MCF 10A (cell line): ENCODE data around the gene ENOSF1. TPM values are rescaled to one million over a fixed set of nuclear protein-coding genes. Genes with fewer than 3 reads are reported as not detected.

Experiments used
- BruUV-seq: library from RNA; stranded (reverse); fragments of 400-500 nt; replicated peaks from 2 replicates; lab custom pipeline; 2021; lab: Mats Ljungman, UMichigan
- CTCF ChIA-PET: fragments of 300-600 bp; sonication (Branson Sonifier 250); formaldehyde crosslinking; extraction: SDS; loops from one replicate; lab custom pipeline; 2021; ENCODE audit warnings: antibody characterized with exemption, inconsistent platforms; lab: Yijun Ruan, JAX
- POLR2A ChIA-PET: fragments of 300-600, 350-650 bp; sonication (Branson Sonifier 250); formaldehyde crosslinking; extraction: SDS; loops from one replicate; lab custom pipeline; 2020; ENCODE audit warnings: antibody characterized with exemption, inconsistent platforms; lab: Yijun Ruan, JAX
- DNase-seq: peaks from one replicate; pipeline ENCODE4 v3.0.0-alpha.2; 2018; ENCODE audit not compliant: unreplicated experiment
- H3K27ac Mint-ChIP-seq: one replicate; pipeline ENCODE4 v1.8.0; 2022; ENCODE audit warnings: mild to moderate bottlenecking, low read depth, mixed read lengths; ENCODE audit not compliant: unreplicated experiment
- H3K27me3 Mint-ChIP-seq: one replicate; pipeline ENCODE4 v1.8.0; 2022; ENCODE audit warnings: mixed read lengths; ENCODE audit not compliant: insufficient read depth, unreplicated experiment
- H3K36me3 Mint-ChIP-seq: one replicate; pipeline ENCODE4 v1.8.0; 2022; ENCODE audit warnings: mild to moderate bottlenecking, moderate library complexity, mixed read lengths; ENCODE audit not compliant: insufficient read depth, unreplicated experiment
- H3K4me1 Mint-ChIP-seq: one replicate; pipeline ENCODE4 v1.8.0; 2022; ENCODE audit warnings: mixed read lengths; ENCODE audit not compliant: insufficient read depth, unreplicated experiment
- H3K4me3 Mint-ChIP-seq: one replicate; pipeline ENCODE4 v1.8.0; 2022; ENCODE audit warnings: mild to moderate bottlenecking, moderate library complexity, mixed read lengths; ENCODE audit not compliant: unreplicated experiment
- H3K9me3 Mint-ChIP-seq: one replicate; pipeline ENCODE4 v1.8.0; 2022; ENCODE audit warnings: mixed read lengths; ENCODE audit not compliant: unreplicated experiment
- intact Hi-C: fragments of 100-400 bp; cut with micrococcal nuclease; formaldehyde crosslinking; loops from 2 replicates; pipeline ENCODE4 v1.14.1; 2022
- total RNA-seq: library from RNA; stranded (reverse); gene quantifications from 2 replicates; pipeline ENCODE4 v1.2.3, GENCODE V29; 2022
- TF ChIP-seq, protein P1 (sequence below): fragments of 200-600 bp; IDR thresholded peaks from one replicate; pipeline ENCODE4 v1.8.0; 2022; ENCODE audit warnings: antibody characterized with exemption, mild to moderate bottlenecking; ENCODE audit not compliant: unreplicated experiment

The ENOSF1 gene
- total RNA-seq, 1 experiment from 2014 or later: 106 TPM

DNA sequence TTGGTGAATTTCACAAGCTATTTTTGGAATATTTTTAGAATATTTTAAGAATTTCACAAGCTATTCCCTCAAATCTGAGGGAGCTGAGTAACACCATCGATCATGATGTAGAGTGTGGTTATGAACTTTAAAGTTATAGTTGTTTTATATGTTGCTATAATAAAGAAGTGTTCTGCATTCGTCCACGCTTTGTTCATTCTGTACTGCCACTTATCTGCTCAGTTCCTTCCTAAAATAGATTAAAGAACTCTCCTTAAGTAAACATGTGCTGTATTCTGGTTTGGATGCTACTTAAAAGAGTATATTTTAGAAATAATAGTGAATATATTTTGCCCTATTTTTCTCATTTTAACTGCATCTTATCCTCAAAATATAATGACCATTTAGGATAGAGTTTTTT lies 39.1 kb downstream of the ENOSF1 start:
- Mint-ChIP-seq H3K36me3 (peaks cover 91% of the 10 kb centered on the region), H3K4me1 (no peaks in the 10 kb centered on the region), H3K27ac (no peak overlapping the region), H3K27me3 (no peaks in the 10 kb centered on the region), H3K4me3 (no peak overlapping the region), H3K9me3 (no peaks in the 10 kb centered on the region)
- TF ChIP-seq, protein P1, sequence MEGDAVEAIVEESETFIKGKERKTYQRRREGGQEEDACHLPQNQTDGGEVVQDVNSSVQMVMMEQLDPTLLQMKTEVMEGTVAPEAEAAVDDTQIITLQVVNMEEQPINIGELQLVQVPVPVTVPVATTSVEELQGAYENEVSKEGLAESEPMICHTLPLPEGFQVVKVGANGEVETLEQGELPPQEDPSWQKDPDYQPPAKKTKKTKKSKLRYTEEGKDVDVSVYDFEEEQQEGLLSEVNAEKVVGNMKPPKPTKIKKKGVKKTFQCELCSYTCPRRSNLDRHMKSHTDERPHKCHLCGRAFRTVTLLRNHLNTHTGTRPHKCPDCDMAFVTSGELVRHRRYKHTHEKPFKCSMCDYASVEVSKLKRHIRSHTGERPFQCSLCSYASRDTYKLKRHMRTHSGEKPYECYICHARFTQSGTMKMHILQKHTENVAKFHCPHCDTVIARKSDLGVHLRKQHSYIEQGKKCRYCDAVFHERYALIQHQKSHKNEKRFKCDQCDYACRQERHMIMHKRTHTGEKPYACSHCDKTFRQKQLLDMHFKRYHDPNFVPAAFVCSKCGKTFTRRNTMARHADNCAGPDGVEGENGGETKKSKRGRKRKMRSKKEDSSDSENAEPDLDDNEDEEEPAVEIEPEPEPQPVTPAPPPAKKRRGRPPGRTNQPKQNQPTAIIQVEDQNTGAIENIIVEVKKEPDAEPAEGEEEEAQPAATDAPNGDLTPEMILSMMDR: no peak
- BruUV-seq: no TSS peak
- no peak for DNase-seq
- CTCF ChIA-PET: interaction anchor here (0.6 to 1.0 kb wide), 4 partner anchors 15 to 355 kb away, joined by 3 to 4 read pairs (median 3); partner anchors contain the start of gene TYMS
- POLR2A ChIA-PET: interaction anchor here (1.5 to 2.7 kb wide), 3 partner anchors 15 to 406 kb away, joined by 4 to 12 read pairs (median 4); partner anchors contain the start of genes THOC1 and TYMS
- intact Hi-C loops: no loop called here

DNA sequence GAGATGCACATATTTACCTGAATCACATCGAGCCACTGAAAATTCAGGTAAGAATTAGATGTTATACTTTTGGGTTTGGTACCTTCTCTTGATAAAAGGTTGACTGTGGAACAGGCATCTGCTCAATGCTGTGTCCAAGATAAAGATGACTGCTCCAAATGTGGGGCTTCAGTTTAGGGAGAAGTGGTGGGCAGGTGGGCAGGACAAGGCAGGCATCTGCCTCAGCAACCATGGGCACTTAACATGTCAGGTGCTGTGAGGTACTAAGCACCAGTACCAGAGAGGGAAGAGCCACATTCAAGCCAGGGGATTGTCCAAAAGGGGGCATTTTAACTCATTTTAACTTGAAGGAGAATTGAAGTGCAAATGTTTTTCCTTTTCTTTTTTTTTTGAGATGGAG lies 41.0 kb downstream of the ENOSF1 start:
- ChIA-PET POLR2A (interaction anchor here (0.7 to 1.0 kb wide), 2 partner anchors 11 to 13 kb away, joined by 3 to 4 read pairs; partner anchors contain the start of gene TYMS), CTCF (interaction anchor here (0.7 to 1.3 kb wide), 3 partner anchors 16 to 159 kb away, joined by 3 to 6 read pairs (median 3); no protein-coding TSS in a partner anchor)
- no TSS peak for BruUV-seq
- Mint-ChIP-seq H3K36me3 (peaks cover 86% of the 10 kb centered on the region), H3K4me3 (no peak overlapping the region), H3K4me1 (no peaks in the 10 kb centered on the region), H3K27ac (no peak overlapping the region), H3K27me3 (no peaks in the 10 kb centered on the region), H3K9me3 (peaks cover 5% of the 10 kb centered on the region)
- TF ChIP-seq, protein P1: no peak
- DNase-seq: no peak
- intact Hi-C loops: no loop called here

DNA sequence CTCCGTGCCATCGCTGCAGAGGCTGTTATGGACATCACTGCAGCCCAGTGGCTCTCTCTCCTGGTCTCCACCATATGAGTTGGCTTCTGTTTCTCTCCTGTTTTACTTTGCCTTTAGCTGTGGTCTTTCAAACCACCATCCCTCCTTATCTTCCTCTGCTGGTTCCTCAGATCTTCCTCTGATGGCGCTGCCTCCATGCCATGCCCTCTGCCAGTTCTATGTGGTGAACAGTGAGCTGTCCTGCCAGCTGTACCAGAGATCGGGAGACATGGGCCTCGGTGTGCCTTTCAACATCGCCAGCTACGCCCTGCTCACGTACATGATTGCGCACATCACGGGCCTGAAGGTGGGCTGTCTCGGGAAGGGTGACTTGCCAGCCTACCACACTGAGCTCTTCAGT lies 41.9 kb downstream of the ENOSF1 start:
- H3K4me3 Mint-ChIP-seq: no peak overlapping the region
- peaks cover 81% of the 10 kb centered on the region for H3K36me3 Mint-ChIP-seq
- H3K9me3 Mint-ChIP-seq: peaks cover 6% of the 10 kb centered on the region
- H3K27ac Mint-ChIP-seq: no peak overlapping the region
- H3K4me1 Mint-ChIP-seq: no peaks in the 10 kb centered on the region
- no TSS peak for BruUV-seq
- POLR2A ChIA-PET: interaction anchor here (0.5 to 1.0 kb wide), 3 partner anchors 10 to 95 kb away, joined by 3 to 4 read pairs (median 4); partner anchors contain the start of gene TYMS
- no peaks in the 10 kb centered on the region for H3K27me3 Mint-ChIP-seq
- TF ChIP-seq, protein P1: no peak
- intact Hi-C loops: no loop called here
- no peak for DNase-seq
- CTCF ChIA-PET: interaction anchor here (0.5 to 1.3 kb wide), 5 partner anchors 11 to 1610 kb away, joined by 3 to 6 read pairs (median 3); no protein-coding TSS in a partner anchor

DNA sequence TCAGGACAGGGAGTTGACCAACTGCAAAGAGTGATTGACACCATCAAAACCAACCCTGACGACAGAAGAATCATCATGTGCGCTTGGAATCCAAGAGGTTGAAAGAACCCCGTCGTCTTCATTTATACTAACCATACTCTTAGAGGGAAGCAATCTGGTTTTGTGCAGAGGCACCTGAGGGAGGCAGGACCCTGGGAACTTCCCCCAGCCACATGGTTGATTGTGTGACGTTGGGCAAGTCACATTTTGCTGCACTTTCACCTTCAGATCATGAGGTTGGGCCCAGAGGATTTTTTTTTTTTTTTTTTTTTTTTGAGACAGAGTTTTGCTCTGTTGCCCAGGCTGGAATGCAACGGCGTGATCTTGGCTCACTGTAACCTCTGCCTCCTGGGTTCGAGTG lies 43.4 kb downstream of the ENOSF1 start:
- H3K4me1 Mint-ChIP-seq: no peaks in the 10 kb centered on the region
- H3K4me3 Mint-ChIP-seq: no peak overlapping the region
- no peak for DNase-seq
- no peak overlapping the region for H3K27ac Mint-ChIP-seq
- no TSS peak for BruUV-seq
- POLR2A ChIA-PET: interaction anchor here (1.4 to 1.6 kb wide), 2 partner anchors 11 to 24 kb away, joined by 3 to 5 read pairs; partner anchors contain the start of gene TYMS
- CTCF ChIA-PET: interaction anchor here (0.6 to 0.7 kb wide), 2 partner anchors 9 to 11 kb away, joined by 3 read pairs; no protein-coding TSS in a partner anchor
- H3K9me3 Mint-ChIP-seq: peaks cover 6% of the 10 kb centered on the region
- TF ChIP-seq, protein P1: no peak
- H3K27me3 Mint-ChIP-seq: no peaks in the 10 kb centered on the region
- peaks cover 69% of the 10 kb centered on the region for H3K36me3 Mint-ChIP-seq
- intact Hi-C loops: no loop called here
